GM12878 (cell line): Measurements from ENCODE around the gene GPR17.

Experiments
- TF ChIP-seq, protein P1 (sequence below), 3 experiments: IDR thresholded peaks in 2 of 3; conservative IDR thresholded peaks in 1 of 3; 2 replicates each; pipeline ENCODE4 v1.5.1; 2011; ENCODE audit warnings: low read depth in 3 of 3, low read length in 3 of 3, mild to moderate bottlenecking in 3 of 3, control low read depth in 2 of 3, moderate library complexity in 2 of 3, inconsistent platforms in 1 of 3, mixed read lengths in 1 of 3; ENCODE audit not compliant: control insufficient read depth in 2 of 3, insufficient read depth in 1 of 3; ENCODE audit errors: extremely low read depth in 1 of 3
- TF ChIP-seq, protein P2 (sequence below): fragments of 450-650 bp; IDR thresholded peaks from 2 replicates; pipeline ENCODE4 v1.6.1; 2017; ENCODE audit warnings: mild to moderate bottlenecking, moderate library complexity

DNA sequence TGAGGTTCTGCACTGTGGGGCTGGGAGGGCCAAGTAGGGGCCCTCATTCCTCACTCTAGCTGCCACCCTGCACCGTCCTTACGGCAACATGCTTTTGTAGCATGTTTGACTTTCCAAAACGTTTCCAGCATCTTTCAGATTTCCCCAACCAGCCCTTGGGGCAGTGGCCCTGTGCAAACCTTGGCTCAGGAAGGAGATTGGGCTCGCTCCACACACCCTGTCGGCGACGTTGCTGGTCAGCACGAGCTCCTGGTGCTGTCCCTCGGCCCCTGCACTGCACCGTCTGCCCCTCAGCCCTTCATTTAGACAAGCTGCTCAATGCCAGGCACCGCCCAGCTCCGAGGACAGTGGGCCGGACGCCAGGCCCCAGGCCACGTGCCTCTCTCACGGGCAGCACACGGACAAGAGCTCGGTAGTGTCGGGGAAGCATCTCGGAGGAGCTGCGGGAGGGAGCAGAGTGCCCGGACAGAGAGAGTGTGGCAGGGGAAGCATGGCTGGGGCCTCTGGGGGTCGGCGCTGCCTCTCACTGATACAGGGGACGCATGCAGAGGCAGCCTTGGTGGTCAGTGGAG is 6.9 kb downstream of the GPR17 start:
- TF ChIP-seq, protein P1, sequence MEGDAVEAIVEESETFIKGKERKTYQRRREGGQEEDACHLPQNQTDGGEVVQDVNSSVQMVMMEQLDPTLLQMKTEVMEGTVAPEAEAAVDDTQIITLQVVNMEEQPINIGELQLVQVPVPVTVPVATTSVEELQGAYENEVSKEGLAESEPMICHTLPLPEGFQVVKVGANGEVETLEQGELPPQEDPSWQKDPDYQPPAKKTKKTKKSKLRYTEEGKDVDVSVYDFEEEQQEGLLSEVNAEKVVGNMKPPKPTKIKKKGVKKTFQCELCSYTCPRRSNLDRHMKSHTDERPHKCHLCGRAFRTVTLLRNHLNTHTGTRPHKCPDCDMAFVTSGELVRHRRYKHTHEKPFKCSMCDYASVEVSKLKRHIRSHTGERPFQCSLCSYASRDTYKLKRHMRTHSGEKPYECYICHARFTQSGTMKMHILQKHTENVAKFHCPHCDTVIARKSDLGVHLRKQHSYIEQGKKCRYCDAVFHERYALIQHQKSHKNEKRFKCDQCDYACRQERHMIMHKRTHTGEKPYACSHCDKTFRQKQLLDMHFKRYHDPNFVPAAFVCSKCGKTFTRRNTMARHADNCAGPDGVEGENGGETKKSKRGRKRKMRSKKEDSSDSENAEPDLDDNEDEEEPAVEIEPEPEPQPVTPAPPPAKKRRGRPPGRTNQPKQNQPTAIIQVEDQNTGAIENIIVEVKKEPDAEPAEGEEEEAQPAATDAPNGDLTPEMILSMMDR (IDR thresholded peaks at IDR 0.05 in 2 of 3, conservative IDR thresholded peaks at IDR 0.05 in 1 of 3; ENCODE audit: control insufficient read depth in 2 of 3, extremely low read depth in 1 of 3, insufficient read depth in 1 of 3, low read depth in 3 of 3, low read length in 3 of 3) = no peak
- TF ChIP-seq, protein P2, sequence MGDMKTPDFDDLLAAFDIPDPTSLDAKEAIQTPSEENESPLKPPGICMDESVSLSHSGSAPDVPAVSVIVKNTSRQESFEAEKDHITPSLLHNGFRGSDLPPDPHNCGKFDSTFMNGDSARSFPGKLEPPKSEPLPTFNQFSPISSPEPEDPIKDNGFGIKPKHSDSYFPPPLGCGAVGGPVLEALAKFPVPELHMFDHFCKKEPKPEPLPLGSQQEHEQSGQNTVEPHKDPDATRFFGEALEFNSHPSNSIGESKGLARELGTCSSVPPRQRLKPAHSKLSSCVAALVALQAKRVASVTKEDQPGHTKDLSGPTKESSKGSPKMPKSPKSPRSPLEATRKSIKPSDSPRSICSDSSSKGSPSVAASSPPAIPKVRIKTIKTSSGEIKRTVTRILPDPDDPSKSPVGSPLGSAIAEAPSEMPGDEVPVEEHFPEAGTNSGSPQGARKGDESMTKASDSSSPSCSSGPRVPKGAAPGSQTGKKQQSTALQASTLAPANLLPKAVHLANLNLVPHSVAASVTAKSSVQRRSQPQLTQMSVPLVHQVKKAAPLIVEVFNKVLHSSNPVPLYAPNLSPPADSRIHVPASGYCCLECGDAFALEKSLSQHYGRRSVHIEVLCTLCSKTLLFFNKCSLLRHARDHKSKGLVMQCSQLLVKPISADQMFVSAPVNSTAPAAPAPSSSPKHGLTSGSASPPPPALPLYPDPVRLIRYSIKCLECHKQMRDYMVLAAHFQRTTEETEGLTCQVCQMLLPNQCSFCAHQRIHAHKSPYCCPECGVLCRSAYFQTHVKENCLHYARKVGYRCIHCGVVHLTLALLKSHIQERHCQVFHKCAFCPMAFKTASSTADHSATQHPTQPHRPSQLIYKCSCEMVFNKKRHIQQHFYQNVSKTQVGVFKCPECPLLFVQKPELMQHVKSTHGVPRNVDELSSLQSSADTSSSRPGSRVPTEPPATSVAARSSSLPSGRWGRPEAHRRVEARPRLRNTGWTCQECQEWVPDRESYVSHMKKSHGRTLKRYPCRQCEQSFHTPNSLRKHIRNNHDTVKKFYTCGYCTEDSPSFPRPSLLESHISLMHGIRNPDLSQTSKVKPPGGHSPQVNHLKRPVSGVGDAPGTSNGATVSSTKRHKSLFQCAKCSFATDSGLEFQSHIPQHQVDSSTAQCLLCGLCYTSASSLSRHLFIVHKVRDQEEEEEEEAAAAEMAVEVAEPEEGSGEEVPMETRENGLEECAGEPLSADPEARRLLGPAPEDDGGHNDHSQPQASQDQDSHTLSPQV = no peak
